Stimulated activated naive B cell treated with anti-CD40 and anti-IgM and Interleukin-4, amounts not matched to agents 10 μg/mL and 1 μg/mL and 100 μg/mL, for 72 hours (primary cell): Measurements from ENCODE around the gene FBXW7.
A peak's percentile ranks its signal among the peaks of the same experiment; 100 is the strongest.

Experiments used
- ATAC-seq, 2 donors: fragments of 150-1000 bp; cut with Tn5 transposase; replicated peaks; 2 replicates each; pipeline ENCODE4 v1.10.0; 2021; ENCODE audit warnings: moderate library complexity in 1 of 2
- DNase-seq: peaks from one replicate; pipeline ENCODE4 v3.0.0; 2021
- H3K27ac Mint-ChIP-seq: one replicate; pipeline ENCODE4 v1.8.0; 2022; ENCODE audit warnings: mild to moderate bottlenecking, mixed read lengths
- H3K27me3 Mint-ChIP-seq, 2 donors: one replicate each; pipeline ENCODE4 v1.8.0; 2022; ENCODE audit warnings: mixed read lengths in 2 of 2
- H3K36me3 Mint-ChIP-seq, 2 donors: one replicate each; pipeline ENCODE4 v1.8.0; 2022; ENCODE audit warnings: mixed read lengths in 2 of 2, mild to moderate bottlenecking in 1 of 2
- H3K4me1 Mint-ChIP-seq, 2 donors: one replicate each; pipeline ENCODE4 v1.8.0; 2022; ENCODE audit warnings: mixed read lengths in 2 of 2, mild to moderate bottlenecking in 1 of 2
- H3K4me3 Mint-ChIP-seq, 2 donors: one replicate each; pipeline ENCODE4 v1.8.0; 2022; ENCODE audit warnings: mild to moderate bottlenecking in 2 of 2, mixed read lengths in 2 of 2, moderate library complexity in 1 of 2
- H3K9me3 Mint-ChIP-seq, 2 donors: one replicate each; pipeline ENCODE4 v1.8.0; 2022; ENCODE audit warnings: mixed read lengths in 2 of 2, mild to moderate bottlenecking in 1 of 2

FBXW7 gene

GRCh38 chr4:152485726-152486276 lies 50.1 kb downstream of the FBXW7 start:
- peak; percentile 94 to 99 for ATAC-seq
- DNase-seq = no peak

DNA sequence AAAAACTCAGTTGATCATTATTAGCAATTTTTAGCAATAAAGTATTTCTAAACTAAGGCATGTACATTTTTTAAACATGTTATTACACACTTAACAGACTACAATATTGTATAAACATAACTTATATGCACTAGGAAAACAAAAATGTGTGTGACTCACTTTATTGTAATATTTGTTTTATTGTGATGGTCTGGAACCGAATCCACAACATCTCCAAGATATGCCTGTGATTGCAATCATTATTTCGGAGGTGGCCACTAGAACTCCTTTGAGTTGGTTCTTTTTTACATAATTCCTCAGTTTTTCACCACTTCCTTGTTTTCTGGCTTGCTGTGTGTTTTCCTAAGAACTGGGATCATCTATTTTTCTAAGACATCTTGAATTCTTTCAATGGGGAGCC lies 53.7 kb downstream of the FBXW7 start:
- no peaks in the 10 kb centered on the region for H3K27me3 Mint-ChIP-seq
- peaks cover 12 to 14% of the 10 kb centered on the region in 2 donors for H3K4me1 Mint-ChIP-seq
- no peak overlapping the region for H3K4me3 Mint-ChIP-seq
- DNase-seq (no peak), ATAC-seq (no peak)
- H3K36me3 Mint-ChIP-seq = peaks cover 9 to 23% of the 10 kb centered on the region in 2 donors
- no peak overlapping the region for H3K27ac Mint-ChIP-seq
- H3K9me3 Mint-ChIP-seq = peaks cover 2 to 4% of the 10 kb centered on the region in 2 donors

More at GRCh38 chr4:152485726-152486276, 50.1 kb downstream of the FBXW7 start:
- Mint-ChIP-seq H3K27ac (no peak overlapping the region), H3K27me3 (no peaks in the 10 kb centered on the region), H3K9me3 (peaks cover 2 to 4% of the 10 kb centered on the region in 2 donors), H3K36me3 (peaks cover 8 to 16% of the 10 kb centered on the region in 2 donors), H3K4me3 (no peak overlapping the region), H3K4me1 (peaks cover 12 to 22% of the 10 kb centered on the region in 2 donors)

GRCh38 chr4:152480901-152481300 lies 55.0 kb downstream of the FBXW7 start:
- H3K4me1 Mint-ChIP-seq = peaks cover 12 to 14% of the 10 kb centered on the region in 2 donors
- H3K4me3 Mint-ChIP-seq = no peak overlapping the region
- peaks cover 9 to 23% of the 10 kb centered on the region in 2 donors for H3K36me3 Mint-ChIP-seq
- H3K27me3 Mint-ChIP-seq = no peaks in the 10 kb centered on the region
- H3K9me3 Mint-ChIP-seq = peaks cover 2 to 4% of the 10 kb centered on the region in 2 donors
- DNase-seq (no peak), ATAC-seq (no peak)
- H3K27ac Mint-ChIP-seq = no peak overlapping the region

DNA sequence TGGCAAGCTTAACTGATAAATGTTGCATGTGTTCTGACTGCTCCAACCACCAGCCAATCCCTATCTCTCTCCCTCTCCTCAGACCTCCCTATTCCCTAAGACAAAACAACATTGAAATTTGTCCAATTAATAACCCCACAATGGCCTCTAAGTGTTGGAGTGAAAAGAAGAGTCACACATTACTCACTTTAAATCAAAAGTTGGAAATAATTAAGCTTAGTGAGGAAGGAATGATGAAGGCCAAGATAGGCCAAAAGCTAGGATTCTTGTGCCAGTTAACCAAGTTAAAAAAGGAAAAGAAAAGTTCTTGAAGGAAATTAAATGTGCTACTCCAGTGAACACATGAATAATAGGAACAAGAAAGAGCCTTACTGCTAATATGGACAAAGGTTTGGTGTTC lies 55.6 kb downstream of the FBXW7 start:
- Mint-ChIP-seq H3K4me1 (peaks cover 12 to 14% of the 10 kb centered on the region in 2 donors), H3K27ac (peak overlapping the region; percentile 33), H3K36me3 (peaks cover 9 to 23% of the 10 kb centered on the region in 2 donors), H3K4me3 (no peak overlapping the region), H3K27me3 (no peaks in the 10 kb centered on the region), H3K9me3 (peaks cover 2 to 4% of the 10 kb centered on the region in 2 donors)
- DNase-seq (no peak), ATAC-seq (no peak)

DNA sequence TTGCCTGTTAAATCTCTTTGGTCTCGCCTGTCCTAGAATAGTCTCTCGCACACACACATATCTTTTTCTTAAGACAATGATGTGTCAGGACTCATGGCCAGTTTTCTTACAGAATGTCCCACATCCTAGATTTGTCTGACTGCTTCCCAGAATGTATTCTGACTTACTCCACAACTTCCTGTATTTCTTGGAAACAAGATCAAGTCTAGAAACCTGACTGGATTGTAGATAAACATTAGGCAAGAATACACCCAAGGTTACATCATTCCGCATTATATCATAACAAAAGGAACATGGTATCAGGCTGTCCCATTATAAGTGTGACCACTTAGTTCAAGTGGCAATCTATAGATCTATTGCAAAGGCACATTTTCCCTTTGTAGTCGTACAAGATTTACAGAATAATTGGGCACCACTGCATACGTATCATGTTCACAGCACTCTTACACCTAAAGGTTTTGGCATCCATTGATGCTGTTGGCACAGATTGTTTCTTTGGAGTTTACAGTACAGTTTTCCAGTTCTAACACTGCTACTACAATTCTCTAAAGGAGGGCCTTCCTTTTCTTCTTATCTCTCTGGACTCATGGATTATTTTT lies 56.4 kb downstream of the FBXW7 start:
- DNase-seq = no peak
- Mint-ChIP-seq H3K27me3 (no peaks in the 10 kb centered on the region), H3K27ac (no peak overlapping the region), H3K36me3 (peaks cover 9 to 23% of the 10 kb centered on the region in 2 donors), H3K9me3 (peaks cover 2 to 4% of the 10 kb centered on the region in 2 donors), H3K4me3 (no peak overlapping the region), H3K4me1 (peaks cover 12 to 16% of the 10 kb centered on the region in 2 donors)
- no peak for ATAC-seq

- no peak for ATAC-seq
- H3K4me3 Mint-ChIP-seq = no peak overlapping the region
- peaks cover 9 to 23% of the 10 kb centered on the region in 2 donors for H3K36me3 Mint-ChIP-seq
- peaks cover 2 to 4% of the 10 kb centered on the region in 2 donors for H3K9me3 Mint-ChIP-seq
- no peak overlapping the region for H3K27ac Mint-ChIP-seq
- H3K4me1 Mint-ChIP-seq = peaks cover 17 to 18% of the 10 kb centered on the region in 2 donors
- no peak for DNase-seq
- no peaks in the 10 kb centered on the region for H3K27me3 Mint-ChIP-seq
These were observed 57.2 kb downstream of the FBXW7 start for GRCh38 chr4:152478461-152479237.

- Mint-ChIP-seq H3K27ac (peak overlapping the region; percentile 62), H3K36me3 (peaks cover 6 to 18% of the 10 kb centered on the region in 2 donors), H3K4me1 (peaks cover 18 to 20% of the 10 kb centered on the region in 2 donors), H3K27me3 (no peaks in the 10 kb centered on the region), H3K4me3 (no peak overlapping the region), H3K9me3 (peaks cover 0 to 2% of the 10 kb centered on the region in 2 donors)
- ATAC-seq (no peak), DNase-seq (no peak)
These were observed 59.1 kb downstream of the FBXW7 start for GRCh38 chr4:152476796-152477195.

DNA sequence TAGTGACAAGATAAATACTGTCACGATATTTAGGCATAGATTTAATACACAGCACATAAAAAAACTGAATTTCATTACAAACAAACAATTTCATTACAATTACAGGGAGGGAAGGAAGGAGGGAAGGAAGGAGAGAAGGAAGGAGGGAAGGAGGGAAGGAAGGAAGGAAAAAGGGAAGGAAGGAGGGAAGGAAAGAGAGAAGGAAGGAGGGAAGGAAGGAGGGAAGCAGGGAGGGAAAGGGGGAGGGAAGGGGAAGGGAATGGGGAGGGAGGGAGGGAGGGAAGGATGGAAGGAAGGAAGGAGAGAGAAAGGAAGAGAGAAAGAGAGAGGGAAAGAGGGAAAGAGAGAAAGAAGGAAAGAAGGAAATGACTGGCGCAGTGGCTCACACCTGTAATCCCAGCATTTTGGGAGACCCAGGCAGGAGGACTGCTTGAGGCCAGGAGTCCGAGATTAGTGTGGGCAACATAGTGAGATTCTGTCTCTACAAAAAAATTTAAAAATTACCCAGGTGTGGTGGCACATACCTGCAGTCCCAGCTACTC lies 64.6 kb downstream of the FBXW7 start:
- Mint-ChIP-seq H3K4me3 (no peak overlapping the region), H3K36me3 (peaks cover 6 to 10% of the 10 kb centered on the region in 2 donors), H3K4me1 (peaks cover 11 to 15% of the 10 kb centered on the region in 2 donors), H3K9me3 (peaks cover 0 to 2% of the 10 kb centered on the region in 2 donors), H3K27ac (no peak overlapping the region), H3K27me3 (no peaks in the 10 kb centered on the region)
- DNase-seq (no peak), ATAC-seq (no peak)

- Mint-ChIP-seq H3K27ac (no peak overlapping the region), H3K36me3 (peaks cover 6 to 10% of the 10 kb centered on the region in 2 donors), H3K4me1 (peaks cover 17 to 30% of the 10 kb centered on the region in 2 donors), H3K4me3 (no peak overlapping the region), H3K27me3 (no peaks in the 10 kb centered on the region), H3K9me3 (peaks cover 0 to 2% of the 10 kb centered on the region in 2 donors)
- no peak for DNase-seq
- no peak for ATAC-seq
These were observed 67.5 kb downstream of the FBXW7 start for GRCh38 chr4:152468408-152468807.

DNA sequence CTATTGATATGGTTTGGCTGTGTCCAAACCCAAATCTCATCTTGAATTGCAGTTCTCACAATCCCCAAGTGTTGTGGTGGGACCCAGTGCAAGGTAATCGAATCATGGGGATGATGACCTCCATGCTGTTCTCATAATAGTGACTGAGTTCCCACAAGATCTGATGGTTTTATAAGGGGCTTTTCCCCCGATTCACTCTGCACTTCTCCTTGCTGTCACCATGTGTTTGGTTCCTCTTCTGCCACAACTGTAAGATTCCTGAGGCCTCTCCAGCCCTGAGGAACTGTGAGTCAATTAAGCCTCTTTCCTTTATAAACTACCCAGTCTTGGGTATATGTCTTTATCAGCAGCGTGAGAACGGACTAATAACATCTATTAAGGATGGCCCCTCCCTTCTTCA lies 68.8 kb downstream of the FBXW7 start:
- peaks cover 6 to 14% of the 10 kb centered on the region in 2 donors for H3K36me3 Mint-ChIP-seq
- peaks cover 0 to 2% of the 10 kb centered on the region in 2 donors for H3K9me3 Mint-ChIP-seq
- peak overlapping the region; percentile 25 for H3K27ac Mint-ChIP-seq
- no peak overlapping the region for H3K4me3 Mint-ChIP-seq
- ATAC-seq (no peak), DNase-seq (no peak)
- H3K27me3 Mint-ChIP-seq = no peaks in the 10 kb centered on the region
- peaks cover 23 to 43% of the 10 kb centered on the region in 2 donors for H3K4me1 Mint-ChIP-seq

DNA sequence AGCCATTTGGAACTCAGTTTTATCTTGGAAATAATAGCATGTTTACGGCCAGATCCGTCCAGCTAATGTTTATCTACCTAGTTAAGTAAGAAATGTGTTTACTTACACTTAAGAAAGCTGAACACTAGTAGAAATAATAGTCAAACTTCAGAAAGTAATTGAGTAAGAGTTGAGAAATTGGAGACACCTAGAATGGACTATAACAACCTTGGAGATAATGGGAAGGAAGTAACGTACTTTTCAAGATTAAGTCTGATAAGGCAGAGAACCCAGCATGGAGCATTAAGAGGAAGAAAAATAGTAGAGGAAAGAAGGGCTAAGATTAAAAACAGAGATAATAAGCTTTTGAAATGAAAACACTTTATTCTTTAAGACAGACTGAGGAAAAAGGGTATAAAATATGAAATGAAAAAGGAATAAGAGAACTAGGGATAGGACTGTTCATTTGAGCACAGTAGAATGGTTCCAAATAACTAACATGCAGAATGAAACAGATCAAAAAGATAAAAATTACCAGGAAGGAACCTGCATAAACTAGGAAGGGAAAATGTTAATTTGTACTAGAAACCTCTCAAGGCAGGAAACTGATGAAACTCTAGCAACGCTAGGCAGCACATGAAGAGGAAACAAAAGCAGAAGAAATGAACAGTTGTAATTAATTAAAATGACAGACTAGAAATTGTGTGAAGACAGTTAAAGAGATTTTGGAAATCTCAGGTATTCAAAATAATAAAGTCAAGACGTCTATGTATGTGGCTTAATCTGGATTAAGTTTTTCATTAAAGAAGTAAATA lies 71.7 kb downstream of the FBXW7 start:
- Mint-ChIP-seq H3K27ac (peak overlapping the region; percentile 0), H3K27me3 (no peaks in the 10 kb centered on the region), H3K4me1 (peaks cover 31 to 63% of the 10 kb centered on the region in 2 donors), H3K36me3 (peaks cover 6 to 13% of the 10 kb centered on the region in 2 donors), H3K9me3 (no peaks in the 10 kb centered on the region), H3K4me3 (no peak overlapping the region)
- ATAC-seq (no peak), DNase-seq (no peak)

DNA sequence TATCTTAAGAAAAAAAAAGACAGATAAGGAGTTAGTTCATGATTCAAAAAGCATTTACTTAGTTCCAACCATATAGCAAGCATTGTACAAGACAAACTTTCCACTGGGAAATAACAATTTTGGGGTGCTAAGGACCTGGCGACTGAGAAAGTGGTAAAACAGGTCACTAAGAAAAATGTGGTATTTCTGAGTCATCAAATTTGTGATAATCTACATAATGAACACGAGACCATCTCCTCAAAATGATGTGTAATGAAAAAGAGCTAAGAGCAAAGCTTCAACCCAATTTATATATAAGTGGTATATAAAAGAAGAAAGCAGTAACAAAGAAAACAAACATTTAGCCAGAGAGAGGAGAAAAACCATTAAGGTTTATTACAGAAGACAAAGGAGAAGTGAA lies 72.3 kb downstream of the FBXW7 start:
- H3K4me1 Mint-ChIP-seq = peaks cover 37 to 70% of the 10 kb centered on the region in 2 donors
- no peak overlapping the region for H3K4me3 Mint-ChIP-seq
- H3K27ac Mint-ChIP-seq = no peak overlapping the region
- no peaks in the 10 kb centered on the region for H3K9me3 Mint-ChIP-seq
- ATAC-seq = no peak
- no peaks in the 10 kb centered on the region for H3K27me3 Mint-ChIP-seq
- peaks cover 6 to 13% of the 10 kb centered on the region in 2 donors for H3K36me3 Mint-ChIP-seq
- DNase-seq = no peak

GRCh38 chr4:152462695-152463094 lies 73.2 kb downstream of the FBXW7 start:
- Mint-ChIP-seq H3K27ac (peak overlapping the region; percentile 63), H3K9me3 (no peaks in the 10 kb centered on the region), H3K36me3 (peaks cover 6 to 13% of the 10 kb centered on the region in 2 donors), H3K4me3 (no peak overlapping the region), H3K27me3 (no peaks in the 10 kb centered on the region), H3K4me1 (peaks cover 42 to 77% of the 10 kb centered on the region in 2 donors)
- no peak for ATAC-seq
- no peak for DNase-seq

DNA sequence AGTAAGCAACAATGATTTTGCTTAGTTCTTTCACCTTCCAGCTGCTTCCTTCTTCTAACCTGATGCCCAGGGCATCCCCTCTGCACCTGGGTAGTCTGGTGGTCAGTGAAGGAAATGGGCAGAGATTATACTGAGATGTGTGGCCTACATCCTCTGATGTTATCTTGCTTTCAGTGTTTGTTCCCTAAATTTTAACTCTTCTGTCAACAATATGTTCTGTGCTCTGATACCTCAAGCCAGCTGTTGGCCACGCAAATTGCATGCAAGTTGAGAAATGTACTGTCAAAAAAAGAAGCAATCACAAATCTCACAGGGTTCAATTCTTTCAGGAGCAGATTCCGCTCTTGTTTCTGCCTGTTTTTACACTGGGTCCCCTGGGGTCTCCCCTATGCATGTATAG lies 73.8 kb downstream of the FBXW7 start:
- Mint-ChIP-seq H3K9me3 (no peaks in the 10 kb centered on the region), H3K27me3 (no peaks in the 10 kb centered on the region), H3K4me1 (peaks cover 40 to 74% of the 10 kb centered on the region in 2 donors), H3K4me3 (no peak overlapping the region), H3K27ac (peak overlapping the region; percentile 73), H3K36me3 (peaks cover 3 to 9% of the 10 kb centered on the region in 2 donors)
- DNase-seq = no peak
- peak; percentile 49 to 64 for ATAC-seq
